HepG2 (cell line): ENCODE results near the gene SIK3. TPM values are rescaled to one million over a fixed set of nuclear protein-coding genes. Genes with fewer than 3 reads are reported as not detected.

Source experiments
- AHR ChIP-seq: IDR thresholded peaks from 2 replicates; pipeline ENCODE4 v1.6.1; 2018; ENCODE audit warnings: missing genetic modification reagents, missing compliant biosample characterization
- ARNTL ChIP-seq: sonication (generic); formaldehyde crosslinking; IDR thresholded peaks from 2 replicates; pipeline ENCODE4 v1.4.0; 2020; ENCODE audit warnings: mild to moderate bottlenecking, missing genetic modification reagents
- GATA4 ChIP-seq: sonication (generic); IDR thresholded peaks from 2 replicates; pipeline ENCODE4 v1.6.1; 2016; ENCODE audit warnings: antibody characterized with exemption, low read depth, borderline replicate concordance
- GRHL1 ChIP-seq: sonication (generic); formaldehyde crosslinking; conservative IDR thresholded peaks from 2 replicates; pipeline ENCODE4 v1.8.0; 2022; ENCODE audit warnings: missing genetic modification reagents
- IKZF1 ChIP-seq: fragments of 450-650 bp; IDR thresholded peaks from 2 replicates; pipeline ENCODE4 v1.7.1; 2016
- KDM5B ChIP-seq: sonication (generic); formaldehyde crosslinking; IDR thresholded peaks from 2 replicates; pipeline ENCODE4 v1.4.0; 2020; ENCODE audit warnings: missing genetic modification reagents, mild to moderate bottlenecking, borderline replicate concordance
- KLF11 ChIP-seq: IDR thresholded peaks from 2 replicates; pipeline ENCODE4 v1.6.1; 2016; ENCODE audit warnings: missing compliant biosample characterization
- KLF6 ChIP-seq: IDR thresholded peaks from 2 replicates; pipeline ENCODE4 v1.8.0; 2016; ENCODE audit warnings: missing biosample characterization, missing genetic modification reagents
- NFKBIZ ChIP-seq: IDR thresholded peaks from 2 replicates; pipeline ENCODE4 v1.6.1; 2018; ENCODE audit warnings: missing genetic modification reagents, missing compliant biosample characterization
- PAF1 ChIP-seq: IDR thresholded peaks from 2 replicates; pipeline ENCODE4 v1.6.1; 2016; ENCODE audit warnings: missing genetic modification reagents, missing compliant biosample characterization
- RELA ChIP-seq: sonication (generic); formaldehyde crosslinking; IDR thresholded peaks from 2 replicates; pipeline ENCODE4 v1.4.0; 2020; ENCODE audit warnings: missing genetic modification reagents
- SMC3 ChIP-seq: IDR thresholded peaks from 2 replicates; pipeline ENCODE4 v1.6.1; 2011; ENCODE audit warnings: low read length, improper control_type of control experiment
- SP2 ChIP-seq: sonication (generic); formaldehyde crosslinking; IDR thresholded peaks from 2 replicates; pipeline ENCODE4 v1.5.1; 2020; ENCODE audit warnings: mild to moderate bottlenecking, missing genetic modification reagents
- TEF ChIP-seq: sonication (generic); formaldehyde crosslinking; IDR thresholded peaks from 2 replicates; pipeline ENCODE4 v1.5.0; 2020; ENCODE audit warnings: missing genetic modification reagents
- TERF1 ChIP-seq: sonication (generic); formaldehyde crosslinking; IDR thresholded peaks from 2 replicates; pipeline ENCODE4 v1.8.0; 2022; ENCODE audit warnings: mild to moderate bottlenecking, missing genetic modification reagents, moderate library complexity
- ZMYM3 ChIP-seq: sonication (generic); formaldehyde crosslinking; IDR thresholded peaks from 2 replicates; pipeline ENCODE4 v1.5.1; 2020; ENCODE audit warnings: mild to moderate bottlenecking, missing genetic modification reagents
- ZNF10 ChIP-seq: sonication (generic); formaldehyde crosslinking; IDR thresholded peaks from 2 replicates; pipeline ENCODE4 v1.4.0; 2020; ENCODE audit warnings: mild to moderate bottlenecking, low read depth, missing genetic modification reagents, borderline replicate concordance
- ZNF143 ChIP-seq: sonication (generic); formaldehyde crosslinking; IDR thresholded peaks from 2 replicates; pipeline ENCODE4 v1.4.0; 2020; ENCODE audit warnings: missing genetic modification reagents
- ZNF414 ChIP-seq: sonication (generic); formaldehyde crosslinking; IDR thresholded peaks from 2 replicates; pipeline ENCODE4 v1.5.0; 2020; ENCODE audit warnings: missing genetic modification reagents
- ZNF550 ChIP-seq: sonication (generic); formaldehyde crosslinking; IDR thresholded peaks from 2 replicates; pipeline ENCODE4 v1.4.0; 2020; ENCODE audit warnings: mild to moderate bottlenecking, missing genetic modification reagents, borderline replicate concordance
- ZNF619 ChIP-seq: sonication (generic); formaldehyde crosslinking; IDR thresholded peaks from 2 replicates; pipeline ENCODE4 v1.4.0; 2020; ENCODE audit warnings: mild to moderate bottlenecking, missing genetic modification reagents
- ZNF652 ChIP-seq: IDR thresholded peaks from 2 replicates; pipeline ENCODE4 v1.6.1; 2016; ENCODE audit warnings: low read depth, borderline replicate concordance
- ZNF674 ChIP-seq: sonication (generic); formaldehyde crosslinking; IDR thresholded peaks from 2 replicates; pipeline ENCODE4 v1.5.0; 2020; ENCODE audit warnings: low read depth, mild to moderate bottlenecking, missing genetic modification reagents
- ZNF746 ChIP-seq: sonication (generic); formaldehyde crosslinking; IDR thresholded peaks from 2 replicates; pipeline ENCODE4 v1.8.0; 2022; ENCODE audit warnings: mild to moderate bottlenecking, missing genetic modification reagents
- ZNF75D ChIP-seq: sonication (generic); formaldehyde crosslinking; IDR thresholded peaks from 2 replicates; pipeline ENCODE4 v1.8.1; 2023; ENCODE audit warnings: missing genetic modification reagents, mild to moderate bottlenecking, borderline replicate concordance
- ZNF790 ChIP-seq: sonication (generic); formaldehyde crosslinking; IDR thresholded peaks from 2 replicates; pipeline ENCODE4 v1.8.0; 2022; ENCODE audit warnings: missing genetic modification reagents, mild to moderate bottlenecking, borderline replicate concordance
- polyA plus RNA-seq, 8 experiments: library from polyadenylated mRNA; depleted of rRNA in 3 of 8; stranded (reverse) in 7 of 8; unstranded in 1 of 8; fragments of >200 nt; fragmentation: Illumina TruSeq in 4 of 8; extraction: Trizol in 4 of 8; gene quantifications; 2 replicates each; pipeline versions ENCODE4 v1.2.1 to v1.2.3, GENCODE V29; 2011 to 2016; ENCODE audit warnings: low read depth in 4 of 8, missing spikeins in 1 of 8, mixed read lengths in 1 of 8; ENCODE audit not compliant: insufficient read depth in 1 of 8
- total RNA-seq, 5 experiments: library from RNA; depleted of rRNA; stranded (reverse); fragments of >200 nt; fragmentation: Illumina TruSeq; extraction: Trizol; gene quantifications; 2 replicates each; pipeline ENCODE4 v1.2.3, GENCODE V29; 2016; ENCODE audit warnings: low read depth in 1 of 5

The SIK3 gene
- total and polyA plus RNA-seq, 2 of the 13 experiments (the other 11 are each of a cell fraction or from before 2014, with no cell fraction given) = 5.7 to 9.8 TPM

GRCh38 chr11:116826751-116827431 is 271.3 kb downstream of the SIK3 start (continued):
- TF ChIP-seq ZNF790 (CRISPR knock-in tag) = peak; percentile 42; the same call in 1 of the 2 replicates
- TF ChIP-seq SP2 = no peak; the same call in 1 of the 2 replicates
- TF ChIP-seq KDM5B (CRISPR knock-in tag) = peak; percentile 88
- no peak for TF ChIP-seq TERF1 (CRISPR knock-in tag)
- no peak for TF ChIP-seq KLF6 (CRISPR knock-in tag)
- TF ChIP-seq ZNF674 = no peak
- peak; percentile 58; the same call in 1 of the 2 replicates for TF ChIP-seq ZNF414 (CRISPR knock-in tag)
- peak; percentile 49; the same call in 1 of the 2 replicates for TF ChIP-seq SMC3
- TF ChIP-seq IKZF1 = no peak
- no peak for TF ChIP-seq TEF (CRISPR knock-in tag)
- TF ChIP-seq GRHL1 (CRISPR knock-in tag) = no peak
- TF ChIP-seq GATA4 = peak; percentile 91
- TF ChIP-seq AHR (CRISPR knock-in tag) = no peak; the same call in 1 of the 2 replicates
- TF ChIP-seq KLF11 = 0 out of 2 replicates have a peak, but pooled peaks have one; percentile 76
- peak; percentile 70; the same call in 1 of the 2 replicates for TF ChIP-seq ZNF550 (CRISPR knock-in tag)
- no peak for TF ChIP-seq ZNF143 (CRISPR knock-in tag)
- no peak for TF ChIP-seq RELA (CRISPR knock-in tag)
- TF ChIP-seq ZNF10 (CRISPR knock-in tag) = no peak
- 0 out of 2 replicates have a peak, but pooled peaks have one; percentile 67 for TF ChIP-seq NFKBIZ (CRISPR knock-in tag)
- no peak; the same call in 1 of the 2 replicates for TF ChIP-seq ZNF652
- TF ChIP-seq ZNF746 (CRISPR knock-in tag) = peak; percentile 92; the same call in 1 of the 2 replicates
- peak; percentile 97 for TF ChIP-seq ARNTL (CRISPR knock-in tag)
- no peak for TF ChIP-seq ZNF75D (CRISPR knock-in tag)
- TF ChIP-seq PAF1 (CRISPR knock-in tag) = no peak
- TF ChIP-seq ZNF619 (CRISPR knock-in tag) = peak; percentile 16; the same call in 1 of the 2 replicates
- TF ChIP-seq ZMYM3 = peak; percentile 100
